Karpas-422 (cell line): ENCODE measurements around the gene KLRG1. TPM values are rescaled to one million over a fixed set of nuclear protein-coding genes. Genes with fewer than 3 reads are reported as not detected.

Source experiments
- DNase-seq: peaks from one replicate; pipeline ENCODE4 v3.0.0-alpha.2; 2015
- H2AFZ ChIP-seq: fragments of 200-600 bp; sonication (generic); 2 replicates; pipeline ENCODE4 v1.6.1; 2014; ENCODE audit warnings: antibody characterized with exemption, low read length, mixed read lengths
- H3K27ac ChIP-seq: fragments of 200-600 bp; sonication (generic); 2 replicates; pipeline ENCODE4 v1.5.1; 2014; ENCODE audit warnings: mild to moderate bottlenecking, low read length, moderate library complexity
- H3K27me3 ChIP-seq: fragments of 200-600 bp; sonication (generic); 2 replicates; pipeline ENCODE4 v1.6.1; 2014; ENCODE audit warnings: low read length, mixed read lengths
- H3K36me3 ChIP-seq: fragments of 200-600 bp; sonication (generic); 2 replicates; pipeline ENCODE4 v1.6.1; 2014; ENCODE audit warnings: low read length, mixed read lengths; ENCODE audit not compliant: insufficient read depth
- H3K4me1 ChIP-seq: fragments of 200-600 bp; sonication (generic); 2 replicates; pipeline ENCODE4 v1.6.1; 2014; ENCODE audit warnings: mild to moderate bottlenecking, low read length, mixed read lengths
- H3K4me2 ChIP-seq: fragments of 200-600 bp; sonication (generic); 2 replicates; pipeline ENCODE4 v1.6.1; 2014; ENCODE audit warnings: low read length, low read depth, mild to moderate bottlenecking; ENCODE audit not compliant: poor library complexity, severe bottlenecking
- H3K4me3 ChIP-seq: fragments of 200-600 bp; sonication (generic); 2 replicates; pipeline ENCODE4 v1.5.1; 2014; ENCODE audit warnings: mild to moderate bottlenecking, antibody characterized with exemption, low read length, mixed read lengths
- H3K79me2 ChIP-seq: fragments of 200-600 bp; sonication (generic); 2 replicates; pipeline ENCODE4 v1.6.1; 2014; ENCODE audit warnings: mild to moderate bottlenecking, low read length, mixed read lengths
- H3K9ac ChIP-seq: fragments of 200-600 bp; sonication (generic); 2 replicates; pipeline ENCODE4 v1.6.0; 2014; ENCODE audit warnings: low read length
- H3K9me2 ChIP-seq: fragments of 200-600 bp; sonication (generic), shearing (Covaris generic); replicated peaks from 2 replicates; pipeline ENCODE4 v1.6.0; 2014; ENCODE audit warnings: mild to moderate bottlenecking, low read length, moderate library complexity; ENCODE audit not compliant: insufficient read depth
- H3K9me3 ChIP-seq: fragments of 300-700, 200-600 bp; sonication (generic); 2 replicates; pipeline ENCODE4 v1.6.1; 2014; ENCODE audit warnings: low read length, mixed read lengths
- H4K20me1 ChIP-seq: fragments of 200-600 bp; sonication (generic); 2 replicates; pipeline ENCODE4 v1.6.1; 2014; ENCODE audit warnings: mild to moderate bottlenecking, antibody characterized with exemption, low read length, low read depth; ENCODE audit not compliant: insufficient read depth
- total RNA-seq: library from RNA; depleted of rRNA; stranded (reverse); fragments of >200 nt; shearing (Covaris generic); gene quantifications from 2 replicates; pipeline ENCODE4 v1.2.3, GENCODE V29; 2014; ENCODE audit warnings: low replicate concordance

Gene KLRG1
- total RNA-seq, 1 experiment from 2014 or later: 34.7 TPM

GRCh38 chr12:8950221-8950527, 39.2 kb upstream of the KLRG1 start:
- Histone ChIP-seq H3K36me3 (peaks cover 36% of the 10 kb centered on the region), H4K20me1 (peaks cover 33% of the 10 kb centered on the region), H3K4me1 (peaks cover 27% of the 10 kb centered on the region)

GRCh38 chr12:8950702-8951478, 38.5 kb upstream of the KLRG1 start:
- Histone ChIP-seq H3K4me3 (peak overlapping the region; percentile 77), H3K79me2 (peaks cover 69% of the 10 kb centered on the region), H3K27ac (peak overlapping the region; percentile 74), H3K9me2 (no peaks in the 10 kb centered on the region), H3K27me3 (no peaks in the 10 kb centered on the region), H4K20me1 (peaks cover 30% of the 10 kb centered on the region), H3K9me3 (no peaks in the 10 kb centered on the region), H3K4me2 (peak overlapping the region; percentile 85), H2AFZ (peak overlapping the region; percentile 12), H3K4me1 (peaks cover 27% of the 10 kb centered on the region), H3K9ac (peak overlapping the region; percentile 95), H3K36me3 (peaks cover 29% of the 10 kb centered on the region)
- DNase-seq: peak; percentile 64

More at GRCh38 chr12:8950221-8950527, 39.2 kb upstream of the KLRG1 start:
- Histone ChIP-seq H3K79me2 (peaks cover 76% of the 10 kb centered on the region), H3K27ac (peak overlapping the region; percentile 74), H3K27me3 (no peaks in the 10 kb centered on the region), H3K9me3 (no peaks in the 10 kb centered on the region), H2AFZ (peak overlapping the region; percentile 12), H3K9ac (peak overlapping the region; percentile 95), H3K9me2 (no peaks in the 10 kb centered on the region), H3K4me3 (peak overlapping the region; percentile 77), H3K4me2 (peak overlapping the region; percentile 85)
- no peak for DNase-seq

DNA sequence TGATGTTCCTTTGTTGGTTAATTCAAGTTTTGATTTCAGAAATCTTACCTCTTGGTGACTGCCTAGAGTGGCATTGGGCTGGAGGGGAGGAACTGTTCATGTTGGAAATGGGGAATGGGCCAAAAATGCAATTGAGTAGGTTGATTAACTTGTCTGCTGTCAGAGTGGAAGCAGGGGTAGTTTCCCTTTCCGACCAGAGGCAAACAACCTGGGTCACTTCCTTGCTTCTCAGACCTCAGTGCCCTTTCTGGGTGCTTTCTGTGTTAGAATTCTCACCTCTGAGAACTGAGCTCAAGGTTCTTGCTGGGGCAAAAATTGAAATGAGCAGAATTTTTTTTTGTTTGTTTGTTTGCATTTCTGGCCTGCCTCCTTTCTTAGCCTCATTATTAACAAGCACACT, 37.6 kb upstream of the KLRG1 start:
- no peak for DNase-seq
- H3K4me1 ChIP-seq: peaks cover 24% of the 10 kb centered on the region
- peak overlapping the region; percentile 85 for H3K4me2 ChIP-seq

DNA sequence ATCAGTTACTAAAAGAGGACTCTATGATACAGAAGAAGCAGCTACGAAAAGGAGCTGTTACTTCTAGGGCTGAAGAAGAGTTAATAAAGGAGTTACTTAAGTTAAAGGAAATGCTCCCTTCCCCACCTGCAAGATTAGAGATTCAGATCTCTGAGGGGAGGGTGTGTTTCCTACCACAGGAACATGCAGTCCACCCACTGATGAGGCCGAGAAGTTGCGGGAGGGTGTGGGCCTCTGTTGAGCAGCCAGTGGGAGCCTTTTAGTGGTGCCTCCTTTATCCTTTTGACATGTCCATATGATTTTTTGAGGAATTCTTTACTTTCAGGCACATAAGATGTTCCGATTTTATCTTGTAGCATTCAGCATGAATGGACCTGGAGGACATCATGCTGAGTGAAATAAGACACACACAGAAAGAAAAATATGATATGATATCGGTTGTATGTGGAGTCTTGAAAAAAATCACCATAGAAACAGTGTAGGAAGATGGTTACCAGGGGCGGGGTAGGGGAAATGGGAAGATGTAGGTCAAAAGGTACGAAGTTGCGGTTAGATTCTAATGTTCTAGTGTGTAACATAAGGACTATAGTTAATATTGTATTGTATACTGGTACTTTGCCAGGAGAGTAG, 35.5 kb upstream of the KLRG1 start:
- no peaks in the 10 kb centered on the region for H3K9me2 ChIP-seq
- no peak overlapping the region for H3K4me3 ChIP-seq
- no peak overlapping the region for H2AFZ ChIP-seq
- H3K79me2 ChIP-seq: peaks cover 53% of the 10 kb centered on the region
- no peak overlapping the region for H3K4me2 ChIP-seq
- no peak for DNase-seq
- no peaks in the 10 kb centered on the region for H3K27me3 ChIP-seq
- no peak overlapping the region for H3K27ac ChIP-seq
- peaks cover 14% of the 10 kb centered on the region for H3K36me3 ChIP-seq
- H3K9me3 ChIP-seq: no peaks in the 10 kb centered on the region
- H3K4me1 ChIP-seq: peaks cover 8% of the 10 kb centered on the region
- H4K20me1 ChIP-seq: no peaks in the 10 kb centered on the region; the same call in 1 of the 2 replicates
- no peak overlapping the region for H3K9ac ChIP-seq

More for the DNA sequence above, 37.6 kb upstream of the KLRG1 start:
- H4K20me1 ChIP-seq: peaks cover 21% of the 10 kb centered on the region
- H3K9me2 ChIP-seq: no peaks in the 10 kb centered on the region
- no peak overlapping the region for H3K4me3 ChIP-seq
- H3K36me3 ChIP-seq: peaks cover 20% of the 10 kb centered on the region
- H3K27me3 ChIP-seq: no peaks in the 10 kb centered on the region
- H3K27ac ChIP-seq: no peak overlapping the region
- no peaks in the 10 kb centered on the region for H3K9me3 ChIP-seq
- no peak overlapping the region for H2AFZ ChIP-seq
- peaks cover 61% of the 10 kb centered on the region for H3K79me2 ChIP-seq
- H3K9ac ChIP-seq: no peak overlapping the region

DNA sequence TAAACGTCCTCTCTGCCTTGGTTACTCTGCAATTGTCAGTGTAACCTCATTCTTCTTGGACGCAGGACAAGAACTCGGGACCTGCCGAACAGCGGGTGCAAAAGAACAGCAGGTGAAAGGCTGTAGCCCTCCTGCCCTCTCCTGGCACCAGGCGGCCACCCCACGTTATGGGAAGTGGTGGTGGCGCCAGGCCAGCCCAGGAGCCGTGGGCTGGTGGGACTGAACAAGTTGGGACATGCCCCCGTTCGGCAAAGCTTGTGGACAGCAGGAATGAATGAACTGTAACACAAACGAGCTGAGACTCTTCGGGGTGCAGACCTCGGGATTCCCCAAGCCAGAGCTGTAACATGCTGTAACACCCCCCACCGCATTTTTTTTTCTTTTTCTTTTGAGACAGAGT, 33.3 kb upstream of the KLRG1 start:
- Histone ChIP-seq H2AFZ (no peak overlapping the region), H4K20me1 (no peaks in the 10 kb centered on the region), H3K27ac (no peak overlapping the region), H3K9ac (no peak overlapping the region), H3K9me2 (no peaks in the 10 kb centered on the region), H3K79me2 (peaks cover 39% of the 10 kb centered on the region), H3K36me3 (peaks cover 28% of the 10 kb centered on the region), H3K9me3 (no peaks in the 10 kb centered on the region), H3K4me1 (peaks cover 6% of the 10 kb centered on the region), H3K4me3 (no peak overlapping the region), H3K4me2 (no peak overlapping the region), H3K27me3 (no peaks in the 10 kb centered on the region)
- DNase-seq: no peak

- Histone ChIP-seq H2AFZ (no peak overlapping the region), H3K4me3 (no peak overlapping the region), H3K4me2 (no peak overlapping the region), H3K36me3 (peaks cover 32% of the 10 kb centered on the region), H4K20me1 (no peaks in the 10 kb centered on the region), H3K4me1 (no peaks in the 10 kb centered on the region), H3K27ac (no peak overlapping the region), H3K9me2 (no peaks in the 10 kb centered on the region), H3K9ac (no peak overlapping the region), H3K27me3 (no peaks in the 10 kb centered on the region), H3K79me2 (peaks cover 32% of the 10 kb centered on the region), H3K9me3 (no peaks in the 10 kb centered on the region)
- DNase-seq: no peak
These were observed 32.6 kb upstream of the KLRG1 start for GRCh38 chr12:8956772-8957171.

DNA sequence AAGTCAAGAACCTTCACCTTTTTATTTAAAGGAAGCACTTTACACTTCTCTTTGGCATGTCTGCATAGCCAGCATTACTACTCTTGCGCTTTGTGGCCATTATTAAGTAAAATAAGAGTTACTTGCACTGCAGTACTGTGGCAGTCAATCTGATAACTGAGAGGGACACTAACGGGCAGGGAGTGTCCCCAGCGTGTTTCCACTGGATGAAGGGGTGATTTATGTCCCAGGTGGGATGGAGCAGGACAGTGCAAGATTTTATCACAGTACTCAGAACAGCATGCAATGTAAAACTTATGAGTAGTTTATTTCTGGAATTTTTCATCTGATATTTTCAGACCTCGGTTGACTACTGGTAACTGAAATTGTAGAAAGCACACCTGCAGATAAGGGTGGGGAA, 31.8 kb upstream of the KLRG1 start:
- Histone ChIP-seq H3K27me3 (no peaks in the 10 kb centered on the region), H3K79me2 (peaks cover 24% of the 10 kb centered on the region), H3K36me3 (peaks cover 34% of the 10 kb centered on the region), H3K4me2 (no peak overlapping the region), H3K9me3 (no peaks in the 10 kb centered on the region), H3K9ac (no peak overlapping the region), H3K9me2 (no peaks in the 10 kb centered on the region), H3K4me3 (no peak overlapping the region), H3K27ac (no peak overlapping the region), H2AFZ (no peak overlapping the region), H4K20me1 (no peaks in the 10 kb centered on the region), H3K4me1 (no peaks in the 10 kb centered on the region)
- no peak for DNase-seq

DNA sequence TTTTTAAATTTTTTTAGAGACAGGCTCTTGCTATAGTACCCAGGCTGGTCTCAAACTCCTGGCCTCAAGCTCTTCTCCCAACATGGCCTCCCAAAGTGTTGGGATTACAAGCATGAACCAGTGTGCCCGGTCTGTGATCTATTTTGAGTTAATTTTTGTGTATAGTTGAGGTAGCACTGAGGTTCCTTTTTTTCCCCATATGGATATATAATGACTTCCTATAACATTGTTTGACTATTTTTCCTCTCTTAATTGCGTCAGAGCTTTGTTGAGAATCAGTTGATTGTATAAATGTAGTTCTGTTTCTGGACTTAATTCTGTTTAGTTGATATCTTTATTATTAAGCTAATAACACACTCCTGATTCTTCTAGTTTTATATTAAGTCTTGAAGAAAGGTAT, 31.3 kb upstream of the KLRG1 start:
- peaks cover 19% of the 10 kb centered on the region for H3K79me2 ChIP-seq
- H3K9ac ChIP-seq: no peak overlapping the region
- no peak overlapping the region for H3K27ac ChIP-seq
- no peak overlapping the region for H3K4me2 ChIP-seq
- no peak overlapping the region for H3K4me3 ChIP-seq
- no peak overlapping the region for H2AFZ ChIP-seq
- H3K27me3 ChIP-seq: no peaks in the 10 kb centered on the region
- H3K36me3 ChIP-seq: peaks cover 29% of the 10 kb centered on the region
- no peaks in the 10 kb centered on the region for H3K9me3 ChIP-seq
- H3K9me2 ChIP-seq: no peaks in the 10 kb centered on the region
- H3K4me1 ChIP-seq: no peaks in the 10 kb centered on the region
- DNase-seq: no peak
- no peaks in the 10 kb centered on the region for H4K20me1 ChIP-seq
